Epithelial cell of umbilical artery (primary cell): Measurements from ENCODE around the gene SERPINH1. TPM values are rescaled to one million over a fixed set of nuclear protein-coding genes. Genes with fewer than 3 reads are reported as not detected.

Experiments
- total RNA-seq: library from RNA; depleted of rRNA; stranded (reverse); fragments of >200 nt; gene quantifications from 2 replicates; pipeline ENCODE4 v1.2.3, GENCODE V29; 2014

Gene SERPINH1
- 633 and 813 TPM in 2 replicates for total RNA-seq

GRCh38 chr11:75562048-75562835, at the start of gene SERPINH1:
TSS of gene SERPINH1 (plus strand) at chr11:75562253. CDS start at chr11:75566350, 4,097 bp downstream.

GRCh38 chr11:75525433-75526191, 36.4 kb upstream of the SERPINH1 start, which contains the start of gene GDPD5:
TSS of gene GDPD5 (minus strand) at chr11:75525941. CDS start at chr11:75477735, 48,206 bp downstream.

Other genes starting within 250 kb of the SERPINH1 start
- 52.0 and 83.9 TPM in 2 replicates for gene ARRB1, start 210.6 kb upstream of the SERPINH1 start, total RNA-seq
- gene RPS3, start 162.7 kb upstream of the SERPINH1 start, total RNA-seq, result 3,189 and 3,408 TPM in 2 replicates
- gene KLHL35, start 129.1 kb upstream of the SERPINH1 start, total RNA-seq, result 0.30 and 2.9 TPM in 2 replicates
- gene GDPD5, start 36.3 kb upstream of the SERPINH1 start, total RNA-seq, result 10.1 and 19.1 TPM in 2 replicates
- gene MAP6, start 106.8 kb downstream of the SERPINH1 start, total RNA-seq, result under 0.01 and 0.15 TPM in 2 replicates
- gene MOGAT2, start 155.6 kb downstream of the SERPINH1 start, total RNA-seq, result not detected in 2 replicates
- 1.2 and 1.3 TPM in 2 replicates for gene DGAT2, start 206.5 kb downstream of the SERPINH1 start, total RNA-seq